HG02981 (cell line): ENCODE data around the gene SCNM1.
"Not testable (repeated sequence)": the region's sequence is repeated elsewhere in the genome, so short reads cannot be mapped to it uniquely, and the experiment has no call there.

ENCODE experiments used
- ATAC-seq: cut with Tn5 transposase; IDR thresholded peaks from one replicate; pipeline ENCODE4 v1.9.1; 2021; ENCODE audit warnings: mild to moderate bottlenecking, moderate library complexity; ENCODE audit not compliant: unreplicated experiment

The SCNM1 gene

GRCh38 chr1:151146412-151147131 lies 19.4 kb upstream of the SCNM1 start, which contains the start of gene SEMA6C:
Gene SEMA6C (minus strand): TSS chr1:151146631. CDS start chr1:151142621, 4,010 bp downstream.
- peak; percentile 98 for ATAC-seq

GRCh38 chr1:151147132-151147503 lies 18.8 kb upstream of the SCNM1 start:
- ATAC-seq, result no peak

- no peak for ATAC-seq
Measured at GRCh38 chr1:151147665-151148064, 18.3 kb upstream of the SCNM1 start.

- peak; percentile 62 for ATAC-seq
Measured at GRCh38 chr1:151156515-151156819, 9.5 kb upstream of the SCNM1 start, which contains the start of gene TNFAIP8L2. Gene TNFAIP8L2 (plus strand): TSS chr1:151156649. CDS start chr1:151158698, 2,049 bp downstream.

GRCh38 chr1:151157067-151157531 lies 8.8 kb upstream of the SCNM1 start:
- no peak for ATAC-seq

GRCh38 chr1:151158326-151158725 lies 7.6 kb upstream of the SCNM1 start:
- no peak for ATAC-seq

- ATAC-seq, result no peak
Measured at GRCh38 chr1:151158751-151159251, 7.1 kb upstream of the SCNM1 start.

GRCh38 chr1:151159373-151159772 lies 6.6 kb upstream of the SCNM1 start:
- no peak for ATAC-seq

GRCh38 chr1:151164732-151165280 lies 1.1 kb upstream of the SCNM1 start:
- no peak for ATAC-seq

- ATAC-seq, result peak; percentile 3
Measured at GRCh38 chr1:151165281-151165737, 635 bp upstream of the SCNM1 start.

GRCh38 chr1:151166505-151166956 lies 587 bp downstream of the SCNM1 start:
- no peak for ATAC-seq

- no peak for ATAC-seq
Measured at GRCh38 chr1:151167116-151167515, 1.2 kb downstream of the SCNM1 start.

GRCh38 chr1:151171190-151171589 lies 5.2 kb downstream of the SCNM1 start:
- ATAC-seq, result no peak

GRCh38 chr1:151175041-151175741 lies 9.2 kb downstream of the SCNM1 start:
- no peak for ATAC-seq

GRCh38 chr1:151175863-151176262 lies 9.9 kb downstream of the SCNM1 start, which contains the start of gene TMOD4:
Gene TMOD4 (minus strand): TSS chr1:151175981. CDS start chr1:151174875, 1,106 bp downstream.
- ATAC-seq, result no peak

- no peak for ATAC-seq
Measured at GRCh38 chr1:151176514-151177045, 10.6 kb downstream of the SCNM1 start.

- ATAC-seq, result no peak
Measured at GRCh38 chr1:151184211-151184610, 18.3 kb downstream of the SCNM1 start.

- ATAC-seq, result no peak
Measured at GRCh38 chr1:151187205-151187604, 21.3 kb downstream of the SCNM1 start.

- ATAC-seq, result not testable (repeated sequence)
Measured at GRCh38 chr1:151188667-151189066, 22.7 kb downstream of the SCNM1 start.

GRCh38 chr1:151189637-151190445 lies 23.9 kb downstream of the SCNM1 start, which contains the start of gene VPS72:
Gene VPS72 (minus strand): TSS chr1:151190197. CDS start chr1:151190121, 76 bp downstream.
- peak; percentile 88 for ATAC-seq
